Peyer's patch (tissue), 4 donors: ENCODE measurements around the gene GPX6.

ENCODE experiments used
- CTCF ChIP-seq, 6 experiments: fragments of 450-650 bp in 4 of 6; fragments of 200-600 bp in 2 of 6; sonication (generic) in 1 of 6; IDR thresholded peaks; one replicate each; pipeline ENCODE4 v1.5.1; 2017 to 2019; ENCODE audit warnings: antibody characterized with exemption in 6 of 6, mild to moderate bottlenecking in 3 of 6, moderate library complexity in 1 of 6
- POLR2A ChIP-seq, 2 donors: fragments of 450-650 bp; IDR thresholded peaks; one replicate each; pipeline ENCODE4 v1.5.1; 2017; ENCODE audit warnings: antibody characterized with exemption in 2 of 2, mild to moderate bottlenecking in 2 of 2, moderate library complexity in 2 of 2

DNA sequence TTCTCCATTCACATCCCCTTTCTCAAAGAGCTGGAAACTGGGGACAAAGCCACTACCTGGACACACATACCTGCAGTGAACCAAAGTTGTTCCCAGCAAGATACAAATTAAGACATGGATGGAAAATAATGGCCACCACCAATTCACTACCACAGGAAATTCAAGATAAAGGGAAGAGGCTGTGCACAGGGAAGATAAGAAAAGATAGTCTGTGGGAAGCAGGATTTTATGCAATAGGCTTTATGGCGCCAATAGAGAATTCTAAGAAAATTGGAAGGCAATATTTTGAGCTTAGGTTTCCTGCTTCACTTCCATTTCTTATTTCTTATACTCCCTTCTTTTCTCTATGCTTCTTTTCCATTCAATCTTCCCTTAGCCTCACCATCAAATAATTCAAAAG lies 9.9 kb downstream of the GPX6 start:
- no peak for TF ChIP-seq CTCF (IDR thresholded peaks at IDR 0.05)
- no peak for TF ChIP-seq POLR2A (IDR thresholded peaks at IDR 0.05)
